OCI-LY3 (cell line): Measurements from ENCODE around the gene CCBE1.

Source experiments
- H2AFZ ChIP-seq: fragments of 200-600, 300-600 bp; shearing (Covaris generic); 2 replicates; pipeline ENCODE4 v1.6.0; 2014; ENCODE audit warnings: antibody characterized with exemption, low read depth, low read length
- H3K27ac ChIP-seq: fragments of 200-600, 300-600 bp; sonication (generic); 2 replicates; pipeline ENCODE4 v1.5.1; 2014; ENCODE audit warnings: mild to moderate bottlenecking, low read length, moderate library complexity, mixed read lengths
- H3K27me3 ChIP-seq: fragments of 200-600, 300-600 bp; sonication (generic); 2 replicates; pipeline ENCODE4 v1.6.1; 2014; ENCODE audit warnings: low read depth, low read length, mixed read lengths
- H3K36me3 ChIP-seq: fragments of 200-600, 300-600 bp; sonication (generic); replicated peaks from 2 replicates; pipeline ENCODE3; 2014; ENCODE audit warnings: low read depth, low read length, mixed read lengths
- H3K4me1 ChIP-seq: fragments of 300-600, 200-600 bp; sonication (generic); 2 replicates; pipeline ENCODE4 v1.6.1; 2014; ENCODE audit warnings: low read length, mixed read lengths
- H3K4me2 ChIP-seq: fragments of 200-600, 300-600 bp; sonication (generic); 2 replicates; pipeline ENCODE4 v1.6.1; 2014; ENCODE audit warnings: low read length, mixed read lengths
- H3K4me3 ChIP-seq: fragments of 300-600, 200-600 bp; sonication (generic); 2 replicates; pipeline ENCODE4 v1.5.1; 2014; ENCODE audit warnings: antibody characterized with exemption, mild to moderate bottlenecking, low read length, moderate library complexity
- H3K79me2 ChIP-seq: fragments of 300-600, 200-600 bp; shearing (Covaris generic); 2 replicates; pipeline ENCODE4 v1.6.1; 2014; ENCODE audit warnings: mild to moderate bottlenecking, low read length, mixed read lengths
- H3K9ac ChIP-seq: fragments of 300-600, 200-600 bp; shearing (Covaris generic); 2 replicates; pipeline ENCODE4 v1.6.0; 2014; ENCODE audit warnings: mild to moderate bottlenecking, low read length, moderate library complexity
- H3K9me3 ChIP-seq: fragments of 200-600, 300-600 bp; shearing (Covaris generic); 2 replicates; pipeline ENCODE4 v1.6.1; 2014; ENCODE audit warnings: low read length, mixed read lengths; ENCODE audit not compliant: insufficient read depth
- H4K20me1 ChIP-seq: fragments of 200-600, 300-600 bp; sonication (generic); 2 replicates; pipeline ENCODE4 v1.6.1; 2016; ENCODE audit warnings: low read length, mixed read lengths; ENCODE audit not compliant: insufficient read depth
- CTCF ChIP-seq: fragments of 200-600, 300-600 bp; sonication (generic); IDR thresholded peaks from 2 replicates; pipeline ENCODE4 v1.5.1; 2014; ENCODE audit warnings: antibody characterized with exemption, low read length, low read depth
- EZH2phosphoT487 ChIP-seq: fragments of 200-600 bp; shearing (Covaris generic); IDR thresholded peaks from 2 replicates; pipeline ENCODE4 v1.6.1; 2018; ENCODE audit warnings: antibody characterized with exemption, mixed run types, low read depth

The CCBE1 gene

GRCh38 chr18:59501920-59502273 lies 195.3 kb downstream of the CCBE1 start:
- no peak overlapping the region for H3K9ac ChIP-seq
- H3K27ac ChIP-seq, result no peak overlapping the region
- H3K36me3 ChIP-seq, result no peaks in the 10 kb centered on the region
- H3K9me3 ChIP-seq, result 0 out of 2 replicates have a peak, but pooled peaks cover 4% of the 10 kb centered on the region
- H3K27me3 ChIP-seq, result peaks cover 64% of the 10 kb centered on the region
- H3K4me1 ChIP-seq, result no peaks in the 10 kb centered on the region
- no peak overlapping the region for H3K4me3 ChIP-seq
- H4K20me1 ChIP-seq, result no peaks in the 10 kb centered on the region
- no peak for TF ChIP-seq EZH2phosphoT487
- no peak for TF ChIP-seq CTCF
- H3K4me2 ChIP-seq, result no peak overlapping the region
- no peaks in the 10 kb centered on the region for H3K79me2 ChIP-seq
- H2AFZ ChIP-seq, result no peak overlapping the region

- Histone ChIP-seq H3K36me3 (no peaks in the 10 kb centered on the region), H4K20me1 (no peaks in the 10 kb centered on the region), H3K27ac (no peak overlapping the region), H3K4me2 (no peak overlapping the region), H3K79me2 (no peaks in the 10 kb centered on the region), H3K4me3 (no peak overlapping the region), H3K9me3 (0 out of 2 replicates have a peak, but pooled peaks cover 4% of the 10 kb centered on the region), H2AFZ (no peak overlapping the region), H3K27me3 (peaks cover 61% of the 10 kb centered on the region), H3K9ac (no peak overlapping the region), H3K4me1 (no peaks in the 10 kb centered on the region)
- no peak for TF ChIP-seq EZH2phosphoT487
- no peak for TF ChIP-seq CTCF
Observed at GRCh38 chr18:59500765-59501164, 196.5 kb downstream of the CCBE1 start.

GRCh38 chr18:59498506-59499086 lies 198.6 kb downstream of the CCBE1 start:
- TF ChIP-seq EZH2phosphoT487, result no peak
- no peak for TF ChIP-seq CTCF
- Histone ChIP-seq H3K36me3 (no peaks in the 10 kb centered on the region), H3K27me3 (peaks cover 50% of the 10 kb centered on the region), H3K4me1 (no peaks in the 10 kb centered on the region), H3K9ac (no peak overlapping the region), H3K4me2 (no peak overlapping the region), H3K79me2 (no peaks in the 10 kb centered on the region), H2AFZ (no peak overlapping the region), H3K27ac (no peak overlapping the region), H4K20me1 (no peaks in the 10 kb centered on the region), H3K9me3 (0 out of 2 replicates have a peak, but pooled peaks cover 4% of the 10 kb centered on the region), H3K4me3 (no peak overlapping the region)

GRCh38 chr18:59492756-59493421 lies 204.3 kb downstream of the CCBE1 start:
- Histone ChIP-seq H3K9me3 (no peaks in the 10 kb centered on the region), H3K4me1 (peaks cover 7% of the 10 kb centered on the region), H3K9ac (no peak overlapping the region), H4K20me1 (no peaks in the 10 kb centered on the region), H2AFZ (no peak overlapping the region), H3K79me2 (no peaks in the 10 kb centered on the region), H3K27ac (no peak overlapping the region), H3K36me3 (no peaks in the 10 kb centered on the region), H3K27me3 (peaks cover 27% of the 10 kb centered on the region), H3K4me2 (no peak overlapping the region), H3K4me3 (no peak overlapping the region)
- TF ChIP-seq EZH2phosphoT487 (no peak), CTCF (no peak)
